COR-L47 (cell line): ENCODE data around the gene SLC22A9.

Source experiments
- DNase-seq: peaks from one replicate; lab custom pipeline; 2025; lab: John Stamatoyannopoulos, UW

The SLC22A9 gene

DNA sequence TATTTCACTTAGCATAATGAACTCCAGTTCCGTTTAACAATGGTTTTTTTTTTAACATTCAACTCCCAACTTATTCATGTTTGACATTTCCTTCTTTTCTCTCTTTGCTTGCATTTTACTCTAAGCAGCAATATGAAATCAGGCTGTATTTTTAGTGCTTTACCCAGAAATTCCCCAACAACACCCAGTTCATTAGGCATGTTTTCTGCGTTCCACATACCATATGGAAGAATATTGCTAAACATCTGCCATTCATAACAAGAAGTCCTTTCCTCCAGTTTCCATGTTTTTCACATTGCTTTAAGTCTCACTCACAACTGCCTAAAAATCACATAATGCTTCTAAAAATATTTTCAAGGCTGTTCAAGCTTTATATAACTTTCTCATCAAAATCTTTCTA lies 75.5 kb downstream of the SLC22A9 start:
- DNase-seq: no peak

DNA sequence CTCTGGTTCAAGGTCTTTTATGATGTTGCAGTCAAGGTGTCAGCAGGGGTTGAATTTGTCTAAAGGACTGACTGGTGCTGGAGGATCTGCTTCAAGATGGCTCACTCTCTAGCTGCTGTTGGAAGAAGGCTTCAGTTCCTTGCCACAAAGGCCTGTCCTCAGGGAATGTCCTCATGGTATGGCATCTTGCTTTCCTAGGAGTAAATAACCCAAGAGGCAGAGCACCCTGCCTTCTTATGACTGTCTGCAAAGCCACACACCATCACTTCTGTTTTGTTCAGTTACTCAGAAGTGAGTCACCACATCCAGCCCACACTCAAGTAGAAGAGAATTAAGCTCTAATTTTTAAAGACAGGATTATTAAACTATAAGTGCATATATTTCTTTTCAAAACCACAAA lies 76.1 kb downstream of the SLC22A9 start:
- DNase-seq: no peak

DNA sequence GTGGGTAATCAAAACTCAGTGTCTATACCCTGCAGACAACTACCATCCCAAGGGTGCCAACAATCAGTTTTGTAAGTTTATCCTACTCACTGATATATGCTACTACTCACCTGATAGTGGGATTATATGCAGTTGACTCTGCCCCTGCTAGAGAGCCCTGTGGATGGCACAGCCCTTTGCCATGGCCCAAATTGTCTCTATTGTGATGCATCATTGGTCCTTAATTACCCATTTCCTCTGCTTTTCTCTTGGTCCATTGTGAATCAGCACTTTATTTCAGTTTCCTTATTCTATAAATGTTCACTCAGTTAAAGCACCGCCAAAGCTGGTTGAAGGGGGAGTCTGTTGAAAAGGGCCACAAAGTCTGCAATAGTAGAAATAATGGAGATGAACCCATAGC lies 79.1 kb downstream of the SLC22A9 start:
- DNase-seq: no peak

DNA sequence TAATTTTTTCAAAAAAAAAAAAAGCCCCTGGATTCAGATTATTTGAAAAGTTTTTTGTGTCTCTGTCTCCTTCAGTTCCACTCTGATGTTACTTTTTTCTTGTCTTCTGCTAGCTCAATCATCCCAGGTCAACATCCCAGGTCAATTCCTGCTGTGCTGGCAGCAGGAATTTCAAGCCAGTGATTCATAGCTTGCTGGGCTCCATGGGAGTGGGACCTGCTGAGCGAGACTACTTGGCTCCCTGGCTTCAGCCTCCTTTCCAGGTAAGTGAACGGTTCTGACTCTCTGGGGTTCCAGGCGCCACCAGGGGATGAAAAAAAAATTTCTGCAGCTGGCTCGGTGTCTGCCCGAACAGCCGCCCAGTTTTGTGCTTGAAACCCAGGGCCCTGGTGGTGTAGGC lies 90.0 kb downstream of the SLC22A9 start:
- DNase-seq: no peak
